ENCODE measurements around the gene GRB10. TPM values are rescaled to one million over a fixed set of nuclear protein-coding genes. Genes with fewer than 3 reads are reported as not detected.

GRB10 gene
- total and polyA plus RNA-seq, 2 of the 8 experiments (the other 6 are each of a cell fraction or from before 2014, with no cell fraction given): 35.7 to 97.0 TPM

GRCh38 chr7:50775231-50775630 lies 7.5 kb downstream of the GRB10 start:
- H2BK15ac ChIP-seq (ENCODE audit: low read length): no peak overlapping the region
- H2AFZ ChIP-seq (ENCODE audit: low read length): no peak overlapping the region
- DNase-seq (ENCODE audit: low read depth in 1 of 2, low spot score in 2 of 2) (no peak), FAIRE-seq (no peak)
- no peak overlapping the region; the same call in 1 of the 2 replicates for H2AK5ac ChIP-seq (ENCODE audit: low read depth, low read length)
- H3K27me3 ChIP-seq (replicated peaks in 1 of 4; ENCODE audit: control insufficient read depth in 3 of 4, extremely low read depth in 1 of 4, insufficient read depth in 3 of 4, low read length in 3 of 4): no peaks in the 10 kb centered on the region; a peak in 1 of 7 replicates
- H3K4me2 ChIP-seq (ENCODE audit: insufficient read depth in 1 of 2, low read depth in 2 of 2, low read length in 2 of 2): peak overlapping the region in 1 of 2 experiments; percentile 13; a peak in 1 of 4 replicates
- no peak overlapping the region for H4K8ac ChIP-seq (ENCODE audit: extremely low read depth, insufficient read depth, low read length)
- no peak overlapping the region for H3K14ac ChIP-seq (ENCODE audit: insufficient read length)
- H3K79me2 ChIP-seq (ENCODE audit: control insufficient read depth in 1 of 2, insufficient read depth in 2 of 2, low read length in 2 of 2): peaks cover 16 to 98% of the 10 kb centered on the region in 2 experiments
- H3K4me1 ChIP-seq (replicated peaks in 1 of 4; ENCODE audit: control insufficient read depth in 3 of 4, insufficient read depth in 4 of 4, low read length in 3 of 4): peaks cover 3 to 18% (median 11%) of the 10 kb centered on the region in 4 experiments
- no peak overlapping the region for H4K91ac ChIP-seq (replicated peaks; ENCODE audit: insufficient read length, low read length)
- H4K20me1 ChIP-seq (replicated peaks in 1 of 2; ENCODE audit: control insufficient read depth in 1 of 2, insufficient read depth in 2 of 2, low read length in 2 of 2): peaks cover 8 to 15% of the 10 kb centered on the region in 2 experiments
- WGBS, 2 experiments (ENCODE audit: extremely low coverage in 1 of 2, insufficient coverage in 1 of 2, insufficient read length in 1 of 2, insufficient replicate concordance in 2 of 2, low coverage in 1 of 2, low lambda C conversion rate in 2 of 2, missing lambda C conversion rate in 1 of 2): 71% methylated on average over 3 of the region's 3 CpGs; no CpG with 5 or more reads in 1 of the 2 experiments
- no peak overlapping the region for H4K5ac ChIP-seq (ENCODE audit: insufficient read length, low read depth, low read length)
- no peak overlapping the region for H3K4ac ChIP-seq (replicated peaks; ENCODE audit: insufficient read length, low read depth, low read length)
- H3K23me2 ChIP-seq (ENCODE audit: low read depth, low read length): no peaks in the 10 kb centered on the region
- no peak for TF ChIP-seq YY1 (IDR thresholded peaks at IDR 0.05; ENCODE audit: low read depth, low read length)
- TF ChIP-seq CHD2 (IDR thresholded peaks at IDR 0.05; ENCODE audit: low read length): no peak
- TF ChIP-seq ASH2L (IDR thresholded peaks at IDR 0.05; ENCODE audit: low read length): no peak
- TF ChIP-seq CREB1 (IDR thresholded peaks at IDR 0.05): no peak
- no peak for TF ChIP-seq POLR2A (IDR thresholded peaks at IDR 0.05; ENCODE audit: control extremely low read depth in 1 of 2, low read depth in 2 of 2, low read length in 2 of 2)
- no peak for TF ChIP-seq RNF2 (IDR thresholded peaks at IDR 0.05; ENCODE audit: borderline replicate concordance, low read depth, low read length, missing control alignments, poor library complexity, severe bottlenecking)
- TF ChIP-seq CBX8 (IDR thresholded peaks at IDR 0.05; ENCODE audit: borderline replicate concordance, low read depth, low read length): no peak
- TF ChIP-seq CHD1 (IDR thresholded peaks at IDR 0.05; ENCODE audit: low read depth, low read length): no peak
- TF ChIP-seq, protein P1, sequence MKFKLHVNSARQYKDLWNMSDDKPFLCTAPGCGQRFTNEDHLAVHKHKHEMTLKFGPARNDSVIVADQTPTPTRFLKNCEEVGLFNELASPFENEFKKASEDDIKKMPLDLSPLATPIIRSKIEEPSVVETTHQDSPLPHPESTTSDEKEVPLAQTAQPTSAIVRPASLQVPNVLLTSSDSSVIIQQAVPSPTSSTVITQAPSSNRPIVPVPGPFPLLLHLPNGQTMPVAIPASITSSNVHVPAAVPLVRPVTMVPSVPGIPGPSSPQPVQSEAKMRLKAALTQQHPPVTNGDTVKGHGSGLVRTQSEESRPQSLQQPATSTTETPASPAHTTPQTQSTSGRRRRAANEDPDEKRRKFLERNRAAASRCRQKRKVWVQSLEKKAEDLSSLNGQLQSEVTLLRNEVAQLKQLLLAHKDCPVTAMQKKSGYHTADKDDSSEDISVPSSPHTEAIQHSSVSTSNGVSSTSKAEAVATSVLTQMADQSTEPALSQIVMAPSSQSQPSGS (IDR thresholded peaks at IDR 0.05; ENCODE audit: low read length): no peak
- H2BK120ac ChIP-seq (replicated peaks; ENCODE audit: low read depth, low read length): no peak overlapping the region
- no peak overlapping the region for H2BK12ac ChIP-seq (ENCODE audit: low read depth, low read length)
- POLR2A ChIA-PET (ENCODE audit: partially characterized antibody): interaction anchor here (1.2 to 1.9 kb wide), 3 partner anchors 10 to 16 kb away, joined by 3 to 6 read pairs (median 5); no protein-coding TSS in a partner anchor
- no peak overlapping the region for H3K9ac ChIP-seq (replicated peaks in 1 of 4; ENCODE audit: extremely low read depth in 1 of 4, low read depth in 3 of 4, low read length in 3 of 4)
- peak overlapping the region; percentile 79; the same call in 1 of the 2 replicates for H2BK5ac ChIP-seq (ENCODE audit: low read depth, low read length)
- no peak overlapping the region for H3K23ac ChIP-seq (ENCODE audit: insufficient read length)
- CTCF ChIA-PET (ENCODE audit: partially characterized antibody): interaction anchor here (0.6 to 1.2 kb wide), 3 partner anchors 21 to 297 kb away, joined by 3 to 4 read pairs (median 4); no protein-coding TSS in a partner anchor
- no peak overlapping the region for H3K18ac ChIP-seq (ENCODE audit: extremely low read depth, low read length)
- H3K79me1 ChIP-seq (ENCODE audit: low read depth, low read length): peaks cover 11% of the 10 kb centered on the region
- H2BK20ac ChIP-seq (ENCODE audit: low read length): no peak overlapping the region
- no peak overlapping the region for H3K27ac ChIP-seq (ENCODE audit: low read depth, low read length)
- no peak overlapping the region for H3K56ac ChIP-seq (replicated peaks; ENCODE audit: insufficient read length, low read depth, low read length)
- peaks cover 0 to 2% of the 10 kb centered on the region in 2 experiments; a peak in 1 of 4 replicates for H3K9me3 ChIP-seq (ENCODE audit: insufficient read depth in 2 of 2, low read depth in 1 of 2, low read length in 1 of 2)
- no peak overlapping the region for H3K4me3 ChIP-seq (ENCODE audit: extremely low read depth in 1 of 4, insufficient read depth in 2 of 4, low read depth in 3 of 4, low read length in 4 of 4)
- no peaks in the 10 kb centered on the region; a peak in 1 of 8 replicates for H3K36me3 ChIP-seq (ENCODE audit: control insufficient read depth in 2 of 4, insufficient read depth in 4 of 4, low read length in 3 of 4)

Data from H1 (cell line).